GM21576 (cell line): Measurements from ENCODE around the gene TEAD1.

ENCODE experiments used
- ATAC-seq: cut with Tn5 transposase; IDR thresholded peaks from one replicate; pipeline ENCODE4 v1.9.1; 2021; ENCODE audit warnings: mild to moderate bottlenecking, moderate library complexity; ENCODE audit not compliant: unreplicated experiment

The TEAD1 gene

GRCh38 chr11:12785901-12786300 lies 111.7 kb downstream of the TEAD1 start:
- no peak for ATAC-seq

GRCh38 chr11:12786450-12786849 lies 112.2 kb downstream of the TEAD1 start:
- ATAC-seq, result no peak

- ATAC-seq, result no peak
Observed at GRCh38 chr11:12786891-12787290, 112.7 kb downstream of the TEAD1 start.

GRCh38 chr11:12787847-12788246 lies 113.6 kb downstream of the TEAD1 start:
- ATAC-seq, result no peak

- ATAC-seq, result no peak
Observed at GRCh38 chr11:12789054-12789453, 114.8 kb downstream of the TEAD1 start.

GRCh38 chr11:12789596-12790215 lies 115.5 kb downstream of the TEAD1 start:
- no peak for ATAC-seq

GRCh38 chr11:12790861-12791616 lies 116.8 kb downstream of the TEAD1 start:
- no peak for ATAC-seq

GRCh38 chr11:12792018-12792417 lies 117.8 kb downstream of the TEAD1 start:
- ATAC-seq, result no peak

- ATAC-seq, result no peak
Observed at GRCh38 chr11:12792590-12792989, 118.4 kb downstream of the TEAD1 start.

- ATAC-seq, result no peak
Observed at GRCh38 chr11:12793065-12793464, 118.8 kb downstream of the TEAD1 start.

- ATAC-seq, result no peak
Observed at GRCh38 chr11:12793506-12793905, 119.3 kb downstream of the TEAD1 start.

GRCh38 chr11:12794576-12795230 lies 120.5 kb downstream of the TEAD1 start:
- no peak for ATAC-seq

- no peak for ATAC-seq
Observed at GRCh38 chr11:12797996-12798395, 123.8 kb downstream of the TEAD1 start.

GRCh38 chr11:12798609-12799011 lies 124.4 kb downstream of the TEAD1 start:
- no peak for ATAC-seq

GRCh38 chr11:12799334-12799835 lies 125.2 kb downstream of the TEAD1 start:
- ATAC-seq, result no peak

GRCh38 chr11:12800032-12800671 lies 125.9 kb downstream of the TEAD1 start:
- ATAC-seq, result no peak

- no peak for ATAC-seq
Observed at GRCh38 chr11:12800871-12801270, 126.7 kb downstream of the TEAD1 start.

- ATAC-seq, result no peak
Observed at GRCh38 chr11:12801976-12802375, 127.8 kb downstream of the TEAD1 start.

- ATAC-seq, result no peak
Observed at GRCh38 chr11:12802418-12803085, 128.3 kb downstream of the TEAD1 start.

GRCh38 chr11:12803086-12803826 lies 129.0 kb downstream of the TEAD1 start:
- no peak for ATAC-seq
